ENCODE data around the gene ADCY7.

ADCY7 gene

GRCh38 chr16:50248845-50249244 lies 17.5 kb upstream of the ADCY7 start:
- no peak for DNase-seq (ENCODE audit: low read depth, low spot score)

GRCh38 chr16:50251375-50252081 lies 14.8 kb upstream of the ADCY7 start:
- DNase-seq (ENCODE audit: low read depth, low spot score): peak; percentile 87

- no peak for DNase-seq (ENCODE audit: low read depth, low spot score)
Measured at GRCh38 chr16:50252082-50252611, 14.2 kb upstream of the ADCY7 start.

- DNase-seq (ENCODE audit: low read depth, low spot score): no peak
Measured at GRCh38 chr16:50252874-50253513, 13.4 kb upstream of the ADCY7 start.

- DNase-seq (ENCODE audit: low read depth, low spot score): no peak
Measured at GRCh38 chr16:50253514-50253910, 12.8 kb upstream of the ADCY7 start.

- no peak for DNase-seq (ENCODE audit: low read depth, low spot score)
Measured at GRCh38 chr16:50254072-50254471, 12.3 kb upstream of the ADCY7 start.

- no peak for DNase-seq (ENCODE audit: low read depth, low spot score)
Measured at GRCh38 chr16:50255538-50255937, 10.8 kb upstream of the ADCY7 start.

- no peak for DNase-seq (ENCODE audit: low read depth, low spot score)
Measured at GRCh38 chr16:50256604-50257003, 9.7 kb upstream of the ADCY7 start.

- DNase-seq (ENCODE audit: low read depth, low spot score): no peak
Measured at GRCh38 chr16:50257876-50258275, 8.5 kb upstream of the ADCY7 start.

- DNase-seq (ENCODE audit: low read depth, low spot score): peak; percentile 55
Measured at GRCh38 chr16:50259334-50260205, 6.8 kb upstream of the ADCY7 start.

- no peak for DNase-seq (ENCODE audit: low read depth, low spot score)
Measured at GRCh38 chr16:50260206-50261159, 5.9 kb upstream of the ADCY7 start.

- DNase-seq (ENCODE audit: low read depth, low spot score): no peak
Measured at GRCh38 chr16:50261160-50261706, 5.1 kb upstream of the ADCY7 start.

GRCh38 chr16:50261707-50262235 lies 4.6 kb upstream of the ADCY7 start:
- no peak for DNase-seq (ENCODE audit: low read depth, low spot score)

GRCh38 chr16:50263060-50263909 lies 3.1 kb upstream of the ADCY7 start:
- no peak for DNase-seq (ENCODE audit: low read depth, low spot score)

- DNase-seq (ENCODE audit: low read depth, low spot score): no peak
Measured at GRCh38 chr16:50263940-50264929, 2.1 kb upstream of the ADCY7 start.

GRCh38 chr16:50265260-50265659 lies 1.1 kb upstream of the ADCY7 start:
- DNase-seq (ENCODE audit: low read depth, low spot score): peak; percentile 32

- no peak for DNase-seq (ENCODE audit: low read depth, low spot score)
Measured at GRCh38 chr16:50265716-50266336, 525 bp upstream of the ADCY7 start.

- DNase-seq (ENCODE audit: low read depth, low spot score): no peak
Measured at GRCh38 chr16:50267151-50267631, 840 bp downstream of the ADCY7 start.
